ENCODE results near the gene ATAD3A. TPM values are rescaled to one million over a fixed set of nuclear protein-coding genes. Genes with fewer than 3 reads are reported as not detected.

Gene ATAD3A
- total and polyA plus RNA-seq, 2 of the 4 experiments (the other 2 are of a cell fraction), result 27.2 to 34.0 TPM

- POLR2A ChIA-PET (ENCODE audit: unreplicated experiment), result no interaction called here
- H4K20me1 ChIP-seq (ENCODE audit: insufficient read depth, low read length), result peaks cover 10% of the 10 kb centered on the region
- H2BK5ac ChIP-seq (ENCODE audit: low read depth, low read length, poor library complexity, severe bottlenecking), result peak overlapping the region; percentile 55
- H4K91ac ChIP-seq (ENCODE audit: insufficient read depth, low read depth, low read length), result peak overlapping the region; percentile 33
- no TSS peak for BruUV-seq (replicated peaks)
- H2AFZ ChIP-seq (replicated peaks; ENCODE audit: low read length, poor library complexity), result peak overlapping the region; percentile 97
- ATAC-seq (ENCODE audit: low read depth) (no peak), DNase-seq (no peak)
- no peak overlapping the region for H2BK20ac ChIP-seq (ENCODE audit: low read depth, low read length)
- peak overlapping the region; percentile 72 for H3K9ac ChIP-seq (ENCODE audit: low read depth, low read length)
- no peaks in the 10 kb centered on the region; the same call in 1 of the 2 replicates for H3K9me1 ChIP-seq (ENCODE audit: insufficient read depth, low read length)
- peaks cover 1% of the 10 kb centered on the region; the same call in 1 of the 2 replicates for H3K4me1 ChIP-seq (ENCODE audit: control insufficient read depth, insufficient read depth, low read length)
- intact Hi-C loops (cut with micrococcal nuclease) (loop anchor here (2.0 kb wide), 1 partner anchor 72 kb away; the partner anchor contains the start of gene CCNL2), in situ Hi-C loops (cut with MboI; ENCODE audit: low sequenced_read_pairs) (no loop called here), dilution Hi-C loops (cut with HindIII; ENCODE audit: low sequenced_read_pairs, unreplicated experiment) (no loop called here)
- 30% methylated on average over 2 of the region's 16 CpGs; no CpG with 5 or more reads in 1 of the 2 experiments for WGBS, 2 experiments (ENCODE audit: extremely low coverage in 2 of 2, insufficient read length in 1 of 2)
- peak overlapping the region; percentile 66 for H4K5ac ChIP-seq (ENCODE audit: low read depth, low read length)
- H3K4me2 ChIP-seq (ENCODE audit: low read depth, low read length), result peak overlapping the region; percentile 94
- peak overlapping the region; percentile 36; the same call in 1 of the 2 replicates for H3K56ac ChIP-seq (ENCODE audit: extremely low read depth, insufficient read depth, low read length)
- no peak overlapping the region for H3K18ac ChIP-seq (ENCODE audit: low read depth, low read length)
- no peaks in the 10 kb centered on the region for H3K9me3 ChIP-seq (ENCODE audit: control insufficient read depth, insufficient read depth, low read length)
- H3K36me3 ChIP-seq (ENCODE audit: control insufficient read depth, insufficient read depth, low read length), result no peaks in the 10 kb centered on the region; the same call in 1 of the 2 replicates
- peak overlapping the region; percentile 40 for H2AK5ac ChIP-seq (ENCODE audit: low read depth, low read length)
- H3K4ac ChIP-seq (ENCODE audit: low read depth, low read length), result peak overlapping the region; percentile 68
- peak overlapping the region; percentile 53 to 82 for H4K8ac ChIP-seq (ENCODE audit: low read depth in 2 of 2, low read length in 2 of 2)
- peak overlapping the region; percentile 72 for H3K4me3 ChIP-seq (ENCODE audit: insufficient read depth, low read depth, low read length)
- H3K27me3 ChIP-seq (ENCODE audit: control insufficient read depth, insufficient read depth, low read length), result no peaks in the 10 kb centered on the region
- H3K27ac ChIP-seq (ENCODE audit: insufficient read depth, low read length), result peak overlapping the region; percentile 45
- TF ChIP-seq MXI1 (IDR thresholded peaks at IDR 0.05; ENCODE audit: borderline replicate concordance, low read depth, low read length) (no peak), RFX5 (IDR thresholded peaks at IDR 0.05; ENCODE audit: low read depth, low read length) (no peak), CTCF (conservative IDR thresholded peaks at IDR 0.05; ENCODE audit: low read depth, low read length) (no peak), RCOR1 (IDR thresholded peaks at IDR 0.05; ENCODE audit: insufficient replicate concordance, low read length) (no peak), USF2 (IDR thresholded peaks at IDR 0.05; ENCODE audit: low read depth, low read length) (no peak), SMC3 (IDR thresholded peaks at IDR 0.05; ENCODE audit: low read depth, low read length) (no peak), NFE2L2 (IDR thresholded peaks at IDR 0.05; ENCODE audit: low read depth, low read length) (no peak), RAD21 (IDR thresholded peaks at IDR 0.05; ENCODE audit: low read length) (no peak), ELK1 (IDR thresholded peaks at IDR 0.05; ENCODE audit: borderline replicate concordance, low read depth, low read length) (no peak), FOS (IDR thresholded peaks at IDR 0.05; ENCODE audit: low read depth, low read length) (no peak), CEBPB (IDR thresholded peaks at IDR 0.05; ENCODE audit: low read depth, low read length) (no peak)
- H3K14ac ChIP-seq (replicated peaks; ENCODE audit: low read depth, low read length), result peak overlapping the region; percentile 66; the same call in 1 of the 2 replicates
- no peak overlapping the region for H2BK15ac ChIP-seq (ENCODE audit: low read depth, low read length)
- peaks cover 2 to 15% of the 10 kb centered on the region in 2 experiments; a peak in 2 of 4 replicates for H3K79me1 ChIP-seq (ENCODE audit: low read depth in 1 of 2, low read length in 2 of 2)
- H3K23ac ChIP-seq (ENCODE audit: low read depth, low read length), result peak overlapping the region; percentile 25; the same call in 1 of the 2 replicates
- CTCF ChIA-PET, result no interaction called here
- H2BK120ac ChIP-seq (ENCODE audit: low read depth, low read length), result no peak overlapping the region
- no peak overlapping the region for H2AK9ac ChIP-seq (replicated peaks; ENCODE audit: low read depth, low read length, poor library complexity)
Measured at GRCh38 chr1:1470626-1471388, 41.2 kb upstream of the ATAD3A start.

All from IMR-90 (cell line).